PC-3 (cell line): Measurements from ENCODE around the gene SLC24A3. TPM values are rescaled to one million over a fixed set of nuclear protein-coding genes. Genes with fewer than 3 reads are reported as not detected.

ENCODE experiments used
- ATAC-seq: fragments of 200-7000 bp; cut with Tn5 transposase; 2 replicates; pipeline ENCODE4 v1.9.1; 2020; ENCODE audit warnings: mild to moderate bottlenecking, moderate library complexity
- BruUV-seq: library from RNA; stranded (reverse); fragments of 400-500 nt; replicated peaks from 2 replicates; lab custom pipeline; 2021; lab: Mats Ljungman, UMichigan
- CTCF ChIA-PET: fragments of 300-600 bp; sonication (Branson Sonifier 250); formaldehyde crosslinking; loops from one replicate; lab custom pipeline; 2022; ENCODE audit warnings: antibody characterized with exemption; lab: Charles Lee
- POLR2A ChIA-PET: fragments of 300-600 bp; sonication (Branson Sonifier 250); formaldehyde crosslinking; loops from one replicate; lab custom pipeline; 2022; ENCODE audit warnings: antibody characterized with exemption; ENCODE audit not compliant: unreplicated experiment; lab: Charles Lee
- DNase-seq: peaks from one replicate; pipeline ENCODE4 v3.0.0-alpha.2; 2015
- H2AFZ ChIP-seq: fragments of 300-600 bp; sonication (generic); 2 replicates; pipeline ENCODE4 v1.6.0; 2016; ENCODE audit warnings: antibody characterized with exemption, low read length
- H3F3A ChIP-seq: fragments of 300-600 bp; sonication (generic); one replicate; pipeline ENCODE4 v1.6.0; 2017; ENCODE audit warnings: antibody characterized with exemption, low read length, control low read depth, mild to moderate bottlenecking; ENCODE audit not compliant: unreplicated experiment
- H3K27ac ChIP-seq: fragments of 300-600 bp; sonication (generic); 2 replicates; pipeline ENCODE4 v1.5.1; 2016; ENCODE audit warnings: mild to moderate bottlenecking, low read length
- H3K27me3 ChIP-seq: fragments of 300-600 bp; sonication (generic); 2 replicates; pipeline ENCODE4 v1.6.1; 2016; ENCODE audit warnings: low read length, mixed read lengths
- H3K36me3 ChIP-seq: fragments of 300-600 bp; sonication (generic); 2 replicates; pipeline ENCODE4 v1.6.1; 2016; ENCODE audit warnings: low read depth, mixed run types, low read length, mixed read lengths
- H3K4me1 ChIP-seq: fragments of 300-600 bp; sonication (generic); 2 replicates; pipeline ENCODE4 v1.5.1; 2016; ENCODE audit warnings: low read length; ENCODE audit not compliant: insufficient read depth
- H3K4me2 ChIP-seq: fragments of 300-600 bp; sonication (generic); 2 replicates; pipeline ENCODE4 v1.6.0; 2016; ENCODE audit warnings: low read length
- H3K4me3 ChIP-seq: fragments of 300-600 bp; sonication (generic); 2 replicates; pipeline ENCODE4 v1.5.1; 2016; ENCODE audit warnings: mild to moderate bottlenecking, low read length, mixed read lengths
- H3K79me2 ChIP-seq: fragments of 300-600 bp; sonication (generic); 2 replicates; pipeline ENCODE4 v1.6.1; 2017; ENCODE audit warnings: low read length, mixed read lengths
- H3K9ac ChIP-seq: fragments of 300-600 bp; sonication (generic); 2 replicates; pipeline ENCODE4 v1.6.0; 2016; ENCODE audit warnings: mild to moderate bottlenecking, low read length
- H3K9me2 ChIP-seq: fragments of 300-600 bp; sonication (generic); replicated peaks from 2 replicates; pipeline ENCODE4 v1.6.1; 2016; ENCODE audit warnings: mixed run types, low read length, mixed read lengths
- H3K9me3 ChIP-seq: fragments of 300-600 bp; sonication (generic); 2 replicates; pipeline ENCODE4 v1.6.1; 2016; ENCODE audit warnings: low read length, mixed read lengths
- H4K20me1 ChIP-seq: fragments of 300-600 bp; sonication (generic); 2 replicates; pipeline ENCODE4 v1.6.1; 2016; ENCODE audit warnings: low read length, mixed read lengths
- CTCF ChIP-seq: fragments of 300-600 bp; sonication (generic); conservative IDR thresholded peaks from 2 replicates; pipeline ENCODE4 v1.5.1; 2017; ENCODE audit warnings: antibody characterized with exemption, low read depth, mild to moderate bottlenecking, low read length
- EZH2 ChIP-seq: fragments of 300-600 bp; sonication (generic); IDR thresholded peaks from one replicate; pipeline ENCODE4 v1.6.1; 2017; ENCODE audit warnings: antibody characterized with exemption, mild to moderate bottlenecking, low read length; ENCODE audit not compliant: unreplicated experiment
- EZH2phosphoT487 ChIP-seq: fragments of 300-600 bp; sonication (generic); IDR thresholded peaks from 2 replicates; pipeline ENCODE4 v1.6.1; 2018; ENCODE audit warnings: mild to moderate bottlenecking, antibody characterized with exemption, low read length, borderline replicate concordance
- intact Hi-C: fragments of 100-400 bp; cut with micrococcal nuclease; formaldehyde crosslinking; loops from 2 replicates; pipeline ENCODE4 v1.9.0; 2023
- total RNA-seq: library from RNA; depleted of rRNA; stranded (reverse); fragments of >200 nt; gene quantifications from 2 replicates; pipeline ENCODE4 v1.2.3, GENCODE V29; 2014

SLC24A3 gene
- total RNA-seq, 1 experiment from 2014 or later, result 0.11 TPM

GRCh38 chr20:19588241-19588640, 375.8 kb downstream of the SLC24A3 start:
- Histone ChIP-seq H2AFZ (no peak overlapping the region), H3K4me3 (no peak overlapping the region), H3K27ac (no peak overlapping the region), H3K9me3 (no peaks in the 10 kb centered on the region), H3K4me1 (no peaks in the 10 kb centered on the region), H3K27me3 (peaks cover 58% of the 10 kb centered on the region), H3K9ac (no peak overlapping the region), H3K79me2 (no peaks in the 10 kb centered on the region), H3K36me3 (no peaks in the 10 kb centered on the region; the same call in 1 of the 2 replicates), H4K20me1 (no peaks in the 10 kb centered on the region), H3K9me2 (no peaks in the 10 kb centered on the region), H3F3A (no peaks in the 10 kb centered on the region), H3K4me2 (no peak overlapping the region)
- ChIA-PET POLR2A (no interaction called here), CTCF (no interaction called here)
- intact Hi-C loops, result loop anchor here (1.0 kb wide), 1 partner anchor 74 kb away; no protein-coding TSS in a partner anchor
- no peak for DNase-seq
- TF ChIP-seq EZH2, result no peak
- TF ChIP-seq CTCF, result no peak
- TF ChIP-seq EZH2phosphoT487, result no peak
- no peak for ATAC-seq
- BruUV-seq, result no TSS peak

DNA sequence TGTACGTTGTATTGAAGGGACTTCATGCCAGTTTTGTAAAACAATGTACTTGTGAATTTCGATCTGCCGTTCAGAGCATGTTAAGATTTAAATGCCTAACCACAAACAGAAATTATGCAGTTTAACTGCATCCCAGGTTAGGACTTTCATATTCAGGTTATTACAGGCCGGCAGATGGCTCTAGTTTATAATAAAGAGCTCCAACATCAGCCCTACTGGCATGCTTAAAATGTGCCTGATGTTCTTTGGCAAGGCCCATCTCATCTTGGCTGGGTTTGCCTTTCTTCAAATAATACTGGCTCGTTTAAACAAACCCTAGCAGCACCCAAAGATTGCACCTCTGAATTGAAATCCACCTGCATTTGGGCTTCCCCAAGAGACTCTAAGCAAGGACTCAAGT, 376.3 kb downstream of the SLC24A3 start:
- CTCF ChIA-PET, result no interaction called here

More for the DNA sequence above, 376.3 kb downstream of the SLC24A3 start:
- intact Hi-C loops, result loop anchor here (1.0 kb wide), 1 partner anchor 74 kb away; no protein-coding TSS in a partner anchor
- Histone ChIP-seq H3K9me3 (no peaks in the 10 kb centered on the region), H3K4me2 (no peak overlapping the region), H3K27me3 (peaks cover 56% of the 10 kb centered on the region), H3K79me2 (no peaks in the 10 kb centered on the region), H3K9me2 (no peaks in the 10 kb centered on the region), H3K36me3 (no peaks in the 10 kb centered on the region; the same call in 1 of the 2 replicates), H3F3A (no peaks in the 10 kb centered on the region), H3K27ac (no peak overlapping the region), H3K9ac (no peak overlapping the region), H3K4me3 (no peak overlapping the region), H4K20me1 (no peaks in the 10 kb centered on the region), H2AFZ (no peak overlapping the region), H3K4me1 (no peaks in the 10 kb centered on the region)
- POLR2A ChIA-PET, result no interaction called here
- ATAC-seq, result peak; percentile 67
- no TSS peak for BruUV-seq
- peak; percentile 32 for DNase-seq
- TF ChIP-seq EZH2 (no peak), EZH2phosphoT487 (no peak), CTCF (peak; percentile 39; the same call in 1 of the 2 replicates)
